ENCODE data around the gene ADARB2.

The ADARB2 gene

DNA sequence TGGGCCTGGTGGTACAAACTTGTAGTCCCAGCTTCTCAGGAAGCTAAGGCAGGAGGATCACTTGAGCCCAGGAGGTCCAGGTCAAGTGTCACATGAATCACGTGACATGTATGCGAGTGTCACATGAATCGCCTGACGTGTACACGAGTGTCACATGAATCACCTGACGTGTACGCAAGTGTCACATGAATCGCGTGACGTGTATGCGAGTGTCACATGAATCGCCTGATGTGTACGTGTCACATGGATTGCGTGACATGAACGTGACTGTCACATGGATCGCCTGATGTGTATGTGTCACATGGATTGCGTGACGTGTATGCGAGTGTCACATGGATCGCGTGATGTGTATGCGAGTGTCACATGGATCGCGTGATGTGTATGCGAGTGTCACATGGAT lies 9.5 kb upstream of the ADARB2 start:
- H3K4me3 ChIP-seq (ENCODE audit: low read depth, low read length) = no peak overlapping the region
- TF ChIP-seq, protein P1, sequence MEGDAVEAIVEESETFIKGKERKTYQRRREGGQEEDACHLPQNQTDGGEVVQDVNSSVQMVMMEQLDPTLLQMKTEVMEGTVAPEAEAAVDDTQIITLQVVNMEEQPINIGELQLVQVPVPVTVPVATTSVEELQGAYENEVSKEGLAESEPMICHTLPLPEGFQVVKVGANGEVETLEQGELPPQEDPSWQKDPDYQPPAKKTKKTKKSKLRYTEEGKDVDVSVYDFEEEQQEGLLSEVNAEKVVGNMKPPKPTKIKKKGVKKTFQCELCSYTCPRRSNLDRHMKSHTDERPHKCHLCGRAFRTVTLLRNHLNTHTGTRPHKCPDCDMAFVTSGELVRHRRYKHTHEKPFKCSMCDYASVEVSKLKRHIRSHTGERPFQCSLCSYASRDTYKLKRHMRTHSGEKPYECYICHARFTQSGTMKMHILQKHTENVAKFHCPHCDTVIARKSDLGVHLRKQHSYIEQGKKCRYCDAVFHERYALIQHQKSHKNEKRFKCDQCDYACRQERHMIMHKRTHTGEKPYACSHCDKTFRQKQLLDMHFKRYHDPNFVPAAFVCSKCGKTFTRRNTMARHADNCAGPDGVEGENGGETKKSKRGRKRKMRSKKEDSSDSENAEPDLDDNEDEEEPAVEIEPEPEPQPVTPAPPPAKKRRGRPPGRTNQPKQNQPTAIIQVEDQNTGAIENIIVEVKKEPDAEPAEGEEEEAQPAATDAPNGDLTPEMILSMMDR (IDR thresholded peaks at IDR 0.05; ENCODE audit: borderline replicate concordance, insufficient read depth, low read depth, low read length) = no peak

DNA sequence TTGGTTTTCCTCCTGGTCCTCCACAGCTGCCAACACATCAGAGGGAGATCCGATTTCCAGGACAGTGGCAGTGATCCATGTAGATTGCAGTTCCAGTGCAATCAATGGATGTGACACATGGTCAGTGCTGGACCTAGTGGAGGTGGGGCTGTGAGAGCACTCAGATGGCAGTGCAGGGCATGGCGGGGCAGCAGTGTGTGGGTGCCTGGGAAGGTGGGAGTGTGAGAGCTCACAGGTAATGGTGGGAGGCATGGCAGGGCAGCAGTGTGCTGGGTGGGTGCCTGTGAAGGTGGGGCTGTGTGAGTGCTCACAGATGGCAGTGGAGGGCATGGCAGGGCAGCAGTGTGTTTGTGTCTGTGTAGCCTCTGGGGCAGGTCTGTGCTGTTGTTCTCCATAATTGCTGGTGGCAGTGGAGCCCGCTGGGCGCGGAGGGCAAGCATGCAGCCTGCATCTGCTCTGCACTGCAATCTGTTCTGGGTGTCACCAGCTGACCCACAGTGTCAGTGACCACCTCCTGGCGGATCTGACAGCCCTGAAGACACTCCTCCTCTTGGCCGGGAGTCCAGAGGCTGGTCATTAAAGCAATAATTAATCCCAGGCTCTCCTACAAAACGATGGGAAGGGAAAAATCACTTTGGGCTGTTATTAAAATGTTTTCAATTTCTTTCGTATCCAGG lies 8.6 kb upstream of the ADARB2 start:
- H3K4me3 ChIP-seq (ENCODE audit: low read depth, low read length) = no peak overlapping the region
- TF ChIP-seq, protein P1 (IDR thresholded peaks at IDR 0.05; ENCODE audit: borderline replicate concordance, insufficient read depth, low read depth, low read length) = no peak

DNA sequence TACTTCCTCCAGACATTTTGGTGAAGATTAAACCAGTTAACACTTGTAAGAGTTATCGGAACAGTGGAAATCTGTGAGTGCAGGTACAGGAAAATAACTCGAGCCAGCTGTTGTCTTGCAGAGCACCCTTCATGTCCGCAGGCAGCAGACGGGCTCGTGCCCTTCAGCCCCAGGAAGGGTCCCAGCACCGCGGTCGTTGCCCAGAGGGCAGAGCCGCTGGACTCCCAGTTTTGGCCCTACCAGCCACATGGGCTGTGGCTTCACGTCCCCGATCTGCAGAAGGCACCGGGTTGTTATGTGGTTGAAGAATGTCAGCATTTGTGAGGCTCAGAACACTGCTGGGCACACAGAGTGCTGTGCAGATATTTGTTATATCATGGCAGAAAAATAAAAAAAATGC lies 7.2 kb upstream of the ADARB2 start:
- TF ChIP-seq, protein P1 (IDR thresholded peaks at IDR 0.05; ENCODE audit: borderline replicate concordance, insufficient read depth, low read depth, low read length) = no peak
- H3K4me3 ChIP-seq (ENCODE audit: low read depth, low read length) = no peak overlapping the region

DNA sequence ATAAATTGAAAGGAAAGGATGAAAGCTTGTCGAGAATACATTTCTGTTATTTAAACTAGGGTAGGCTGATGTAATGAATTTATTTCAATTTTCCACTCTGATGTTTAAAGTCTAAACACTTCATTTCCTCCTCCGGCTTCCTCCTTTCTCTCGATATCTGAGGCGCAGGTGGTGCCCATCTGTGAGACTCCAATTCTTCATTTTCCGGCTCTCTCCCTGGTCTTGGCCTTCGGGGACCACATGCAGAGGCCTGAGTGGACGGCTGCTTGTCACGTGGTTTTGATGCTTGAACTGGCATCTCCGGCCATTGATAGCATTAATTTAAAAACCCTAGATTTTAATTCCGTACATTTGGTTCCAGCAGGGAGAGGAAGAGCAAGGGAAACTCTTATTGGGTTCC lies 5.8 kb upstream of the ADARB2 start:
- TF ChIP-seq, protein P1 (IDR thresholded peaks at IDR 0.05; ENCODE audit: borderline replicate concordance, insufficient read depth, low read depth, low read length) = no peak

DNA sequence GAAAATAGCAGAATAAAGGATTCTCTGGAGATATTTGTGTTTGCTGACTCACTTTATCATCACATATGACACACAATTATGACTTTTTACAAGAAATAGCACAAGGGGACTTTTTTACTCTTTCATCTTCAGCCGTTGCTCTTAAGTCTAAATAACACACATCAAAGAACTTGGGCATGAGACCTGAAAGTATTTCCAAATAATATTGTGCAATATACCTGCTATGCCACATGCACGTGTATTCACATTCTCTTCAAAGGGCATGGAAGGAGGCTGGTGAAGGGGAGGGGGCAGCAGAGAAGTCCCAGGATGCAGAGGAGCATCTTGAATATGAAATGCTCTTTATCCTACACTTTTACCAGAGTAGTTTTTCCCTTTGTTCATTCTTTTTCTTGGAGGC lies 4.1 kb upstream of the ADARB2 start:
- H3K4me3 ChIP-seq (ENCODE audit: low read depth, low read length) = no peak overlapping the region
- TF ChIP-seq, protein P1 (IDR thresholded peaks at IDR 0.05; ENCODE audit: borderline replicate concordance, insufficient read depth, low read depth, low read length) = no peak

More for the DNA sequence above, 5.8 kb upstream of the ADARB2 start:
- no peak overlapping the region for H3K4me3 ChIP-seq (ENCODE audit: low read depth, low read length)

DNA sequence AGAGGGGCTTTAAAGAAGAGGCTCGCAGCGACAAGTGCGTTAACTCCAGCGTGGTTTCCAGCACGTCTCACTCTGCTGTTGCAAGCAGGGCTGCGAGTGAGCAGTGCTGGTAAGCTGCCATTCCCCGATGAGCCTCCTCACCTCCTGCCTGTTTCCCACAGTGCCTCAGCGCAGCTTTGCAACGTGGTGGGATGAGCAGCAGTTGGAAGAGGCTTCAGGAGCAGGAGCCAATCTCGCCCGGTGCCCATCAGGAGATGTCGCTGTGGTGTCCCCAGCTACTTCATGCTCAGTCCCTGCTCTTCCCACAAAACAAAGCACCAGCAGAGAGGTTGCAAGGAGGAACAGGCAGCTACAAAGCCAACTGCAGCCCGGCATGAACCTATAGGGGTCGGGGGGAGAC lies 2.4 kb upstream of the ADARB2 start:
- peak overlapping the region; percentile 15 for H3K4me3 ChIP-seq (ENCODE audit: low read depth, low read length)
- TF ChIP-seq, protein P1 (IDR thresholded peaks at IDR 0.05; ENCODE audit: borderline replicate concordance, insufficient read depth, low read depth, low read length) = no peak

DNA sequence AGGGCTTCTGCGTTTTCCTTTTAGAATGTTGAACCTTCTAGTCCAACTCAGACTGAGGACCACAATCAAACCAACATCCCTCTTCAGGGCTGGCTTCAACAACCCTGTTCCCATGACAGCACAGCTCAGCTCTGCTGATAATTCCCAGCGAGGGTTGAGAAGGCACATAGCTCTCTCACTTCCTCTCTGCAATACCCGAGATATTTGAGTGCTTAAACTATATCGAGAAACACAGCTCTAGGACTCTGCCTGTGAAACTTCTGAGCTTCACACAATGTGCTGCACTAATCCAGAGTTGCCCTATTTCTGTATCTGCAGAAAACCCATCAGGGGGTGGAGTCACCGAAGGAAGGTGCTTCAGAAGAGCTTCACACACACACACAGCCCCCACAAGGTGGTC lies 1.6 kb upstream of the ADARB2 start:
- no peak overlapping the region for H3K4me3 ChIP-seq (ENCODE audit: low read depth, low read length)
- TF ChIP-seq, protein P1 (IDR thresholded peaks at IDR 0.05; ENCODE audit: borderline replicate concordance, insufficient read depth, low read depth, low read length) = no peak

All from GM12875 (cell line).